ENCODE results near the gene HAUS6.
A peak's percentile ranks its signal among the peaks of the same experiment; 100 is the strongest.

HAUS6 gene

DNA sequence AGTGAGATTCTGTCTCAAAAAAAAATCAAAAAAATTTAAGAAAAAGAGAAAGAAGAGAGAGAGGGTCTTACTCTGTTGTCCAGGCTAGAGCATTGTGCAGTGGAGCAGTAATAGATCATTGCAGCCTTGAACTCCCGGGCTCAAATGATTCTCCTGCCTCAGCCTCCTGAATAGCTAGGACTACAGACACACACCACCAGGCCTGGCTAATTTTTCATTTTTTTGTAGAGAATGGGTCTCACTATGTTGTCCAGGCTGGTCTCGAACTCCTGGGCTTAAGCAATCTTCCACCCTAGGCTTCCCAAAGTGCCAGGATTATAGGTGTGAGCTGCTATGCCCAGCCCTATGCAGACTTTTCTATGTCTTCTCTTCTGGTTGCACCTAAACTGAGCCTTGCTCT, 28.5 kb downstream of the HAUS6 start:
- no peak overlapping the region for H3K4me3 ChIP-seq (ENCODE audit: low read depth, low read length)
- TF ChIP-seq, protein P1, sequence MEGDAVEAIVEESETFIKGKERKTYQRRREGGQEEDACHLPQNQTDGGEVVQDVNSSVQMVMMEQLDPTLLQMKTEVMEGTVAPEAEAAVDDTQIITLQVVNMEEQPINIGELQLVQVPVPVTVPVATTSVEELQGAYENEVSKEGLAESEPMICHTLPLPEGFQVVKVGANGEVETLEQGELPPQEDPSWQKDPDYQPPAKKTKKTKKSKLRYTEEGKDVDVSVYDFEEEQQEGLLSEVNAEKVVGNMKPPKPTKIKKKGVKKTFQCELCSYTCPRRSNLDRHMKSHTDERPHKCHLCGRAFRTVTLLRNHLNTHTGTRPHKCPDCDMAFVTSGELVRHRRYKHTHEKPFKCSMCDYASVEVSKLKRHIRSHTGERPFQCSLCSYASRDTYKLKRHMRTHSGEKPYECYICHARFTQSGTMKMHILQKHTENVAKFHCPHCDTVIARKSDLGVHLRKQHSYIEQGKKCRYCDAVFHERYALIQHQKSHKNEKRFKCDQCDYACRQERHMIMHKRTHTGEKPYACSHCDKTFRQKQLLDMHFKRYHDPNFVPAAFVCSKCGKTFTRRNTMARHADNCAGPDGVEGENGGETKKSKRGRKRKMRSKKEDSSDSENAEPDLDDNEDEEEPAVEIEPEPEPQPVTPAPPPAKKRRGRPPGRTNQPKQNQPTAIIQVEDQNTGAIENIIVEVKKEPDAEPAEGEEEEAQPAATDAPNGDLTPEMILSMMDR (IDR thresholded peaks at IDR 0.05; ENCODE audit: borderline replicate concordance, insufficient read depth, low read depth, low read length) = no peak

GRCh38 chr9:19057033-19057432, 45.7 kb downstream of the HAUS6 start:
- H3K4me3 ChIP-seq (ENCODE audit: low read depth, low read length) = no peak overlapping the region
- TF ChIP-seq, protein P1 (IDR thresholded peaks at IDR 0.05; ENCODE audit: borderline replicate concordance, insufficient read depth, low read depth, low read length) = no peak

DNA sequence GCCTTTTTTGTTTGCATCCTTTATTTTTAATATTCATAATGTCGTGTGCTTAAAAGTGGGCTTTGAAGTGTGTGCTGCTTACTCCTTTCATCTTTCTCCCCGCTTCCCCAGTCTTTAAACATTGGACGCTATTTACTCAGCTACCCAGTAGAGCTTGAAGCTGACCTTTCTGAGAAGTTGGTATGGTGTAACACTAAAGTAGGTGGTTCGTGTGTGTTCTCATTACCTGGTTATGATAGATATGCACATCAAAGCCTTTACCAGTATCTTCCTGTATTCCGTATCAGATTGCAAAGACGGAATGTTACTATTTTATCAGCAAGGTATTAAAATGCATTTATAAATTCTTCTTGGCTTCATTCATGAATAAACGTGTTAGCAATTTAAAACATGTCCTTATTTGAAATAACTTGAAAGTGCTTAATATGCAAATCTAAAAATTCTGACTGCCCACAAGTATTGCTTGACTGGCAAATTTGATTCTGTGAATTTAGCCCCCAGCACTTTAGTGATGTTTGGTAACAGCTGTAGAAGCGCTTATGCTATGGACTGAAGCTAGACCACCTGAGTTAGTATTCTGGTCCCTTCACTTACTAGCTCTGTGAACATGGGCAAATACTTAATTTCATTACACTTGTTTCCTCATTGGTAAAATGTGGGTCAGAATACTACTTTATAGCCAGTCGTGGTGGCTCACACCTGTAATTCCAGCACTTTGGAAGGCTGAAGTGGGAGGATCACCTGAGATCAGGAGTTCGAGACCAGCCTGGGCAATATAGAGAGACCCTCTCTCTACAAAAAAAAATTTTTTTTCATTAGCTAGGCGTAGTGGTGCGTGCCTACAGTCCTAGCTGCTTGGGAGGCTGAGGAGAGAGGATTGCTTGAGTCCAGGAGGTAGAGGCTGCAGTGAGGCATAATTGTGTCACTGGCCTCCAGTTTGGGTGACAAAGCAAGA, 51.8 kb downstream of the HAUS6 start:
- TF ChIP-seq, protein P1 (IDR thresholded peaks at IDR 0.05; ENCODE audit: borderline replicate concordance, insufficient read depth, low read depth, low read length) = no peak
- H3K4me3 ChIP-seq (ENCODE audit: low read depth, low read length) = peak overlapping the region; percentile 77

DNA sequence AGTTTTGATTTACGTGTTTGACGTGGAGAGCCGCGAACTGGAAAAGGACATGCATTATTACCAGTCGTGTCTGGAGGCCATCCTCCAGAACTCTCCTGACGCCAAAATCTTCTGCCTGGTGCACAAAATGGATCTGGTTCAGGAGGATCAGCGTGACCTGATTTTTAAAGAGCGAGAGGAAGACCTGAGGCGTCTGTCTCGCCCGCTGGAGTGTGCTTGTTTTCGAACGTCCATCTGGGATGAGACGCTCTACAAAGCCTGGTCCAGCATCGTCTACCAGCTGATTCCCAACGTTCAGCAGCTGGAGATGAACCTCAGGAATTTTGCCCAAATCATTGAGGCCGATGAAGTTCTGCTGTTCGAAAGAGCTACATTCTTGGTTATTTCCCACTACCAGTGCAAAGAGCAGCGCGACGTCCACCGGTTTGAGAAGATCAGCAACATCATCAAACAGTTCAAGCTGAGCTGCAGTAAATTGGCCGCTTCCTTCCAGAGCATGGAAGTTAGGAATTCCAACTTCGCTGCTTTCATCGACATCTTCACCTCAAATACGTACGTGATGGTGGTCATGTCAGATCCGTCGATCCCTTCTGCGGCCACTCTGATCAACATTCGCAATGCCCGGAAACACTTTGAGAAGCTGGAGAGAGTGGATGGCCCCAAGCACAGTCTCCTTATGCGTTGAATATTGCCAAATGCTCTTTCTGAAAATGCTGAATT, 52.6 kb downstream of the HAUS6 start:
- peak overlapping the region; percentile 77 for H3K4me3 ChIP-seq (ENCODE audit: low read depth, low read length)
- TF ChIP-seq, protein P1 (IDR thresholded peaks at IDR 0.05; ENCODE audit: borderline replicate concordance, insufficient read depth, low read depth, low read length) = no peak

DNA sequence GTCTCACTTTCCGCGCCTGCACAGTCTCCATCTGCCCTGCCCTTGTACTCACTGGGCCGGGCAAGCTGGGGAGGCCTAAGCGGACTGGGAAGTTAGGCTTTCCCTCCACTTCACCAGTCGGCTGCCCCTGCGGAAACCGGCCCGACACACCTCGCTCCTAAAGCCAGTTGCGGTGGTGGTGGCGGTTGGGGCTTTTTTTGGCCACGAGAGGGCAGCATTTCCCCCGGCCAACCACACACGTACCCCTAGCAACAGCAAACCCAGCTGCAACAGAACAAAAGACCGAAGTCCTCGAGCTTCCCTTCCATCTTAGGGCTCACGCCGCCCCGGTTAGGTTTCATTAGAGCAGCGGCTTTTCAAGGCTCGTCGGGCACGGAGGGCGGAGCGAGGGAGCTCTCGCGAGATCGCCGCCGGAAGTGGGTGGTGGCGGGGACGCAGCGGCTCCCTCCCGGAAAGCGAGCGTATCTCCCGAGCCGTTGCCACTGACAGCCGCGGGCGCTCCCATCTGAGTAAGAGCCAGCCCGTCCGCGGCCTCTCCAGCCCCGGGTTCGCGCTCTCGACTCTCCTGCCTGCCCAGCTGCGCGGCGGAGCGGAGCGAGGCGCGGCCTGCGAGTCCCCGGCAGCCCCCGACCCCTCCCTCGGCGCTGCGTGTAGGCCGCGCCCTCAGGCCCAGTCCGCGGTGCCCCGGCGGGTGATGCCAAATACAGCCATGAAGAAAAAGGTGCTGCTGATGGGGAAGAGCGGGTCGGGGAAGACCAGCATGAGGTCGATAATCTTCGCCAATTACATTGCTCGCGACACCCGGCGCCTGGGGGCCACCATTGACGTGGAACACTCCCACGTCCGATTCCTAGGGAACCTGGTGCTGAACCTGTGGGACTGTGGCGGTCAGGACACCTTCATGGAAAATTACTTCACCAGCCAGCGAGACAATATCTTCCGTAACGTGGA, 53.5 kb downstream of the HAUS6 start, which contains the start of gene RRAGA:
TSS of gene RRAGA (plus strand) at position 462 of the 951 bp plus-strand sequence. CDS start at position 695, 233 bp downstream.
- peak within 1 kb of the TSS; percentile 77 for H3K4me3 ChIP-seq (ENCODE audit: low read depth, low read length)
- TF ChIP-seq, protein P1 (IDR thresholded peaks at IDR 0.05; ENCODE audit: borderline replicate concordance, insufficient read depth, low read depth, low read length) = peak; percentile 73

- TF ChIP-seq, protein P1 (IDR thresholded peaks at IDR 0.05; ENCODE audit: borderline replicate concordance, insufficient read depth, low read depth, low read length) = 0 out of 2 replicates have a peak, but pooled peaks have one; percentile 21
- H3K4me3 ChIP-seq (ENCODE audit: low read depth, low read length) = no peak overlapping the region
Observed at GRCh38 chr9:19036611-19037010, 66.1 kb downstream of the HAUS6 start.
